ENCODE measurements around the gene MYH15.

Gene MYH15

GRCh38 chr3:108412121-108412750 lies 98.2 kb downstream of the MYH15 start:
- no peak for DNase-seq (ENCODE audit: low read depth)

- no peak for DNase-seq (ENCODE audit: low read depth)
These were observed 99.8 kb downstream of the MYH15 start for GRCh38 chr3:108410531-108410984.

- no peak for DNase-seq (ENCODE audit: low read depth)
These were observed 100.6 kb downstream of the MYH15 start for GRCh38 chr3:108409800-108410178.

DNA sequence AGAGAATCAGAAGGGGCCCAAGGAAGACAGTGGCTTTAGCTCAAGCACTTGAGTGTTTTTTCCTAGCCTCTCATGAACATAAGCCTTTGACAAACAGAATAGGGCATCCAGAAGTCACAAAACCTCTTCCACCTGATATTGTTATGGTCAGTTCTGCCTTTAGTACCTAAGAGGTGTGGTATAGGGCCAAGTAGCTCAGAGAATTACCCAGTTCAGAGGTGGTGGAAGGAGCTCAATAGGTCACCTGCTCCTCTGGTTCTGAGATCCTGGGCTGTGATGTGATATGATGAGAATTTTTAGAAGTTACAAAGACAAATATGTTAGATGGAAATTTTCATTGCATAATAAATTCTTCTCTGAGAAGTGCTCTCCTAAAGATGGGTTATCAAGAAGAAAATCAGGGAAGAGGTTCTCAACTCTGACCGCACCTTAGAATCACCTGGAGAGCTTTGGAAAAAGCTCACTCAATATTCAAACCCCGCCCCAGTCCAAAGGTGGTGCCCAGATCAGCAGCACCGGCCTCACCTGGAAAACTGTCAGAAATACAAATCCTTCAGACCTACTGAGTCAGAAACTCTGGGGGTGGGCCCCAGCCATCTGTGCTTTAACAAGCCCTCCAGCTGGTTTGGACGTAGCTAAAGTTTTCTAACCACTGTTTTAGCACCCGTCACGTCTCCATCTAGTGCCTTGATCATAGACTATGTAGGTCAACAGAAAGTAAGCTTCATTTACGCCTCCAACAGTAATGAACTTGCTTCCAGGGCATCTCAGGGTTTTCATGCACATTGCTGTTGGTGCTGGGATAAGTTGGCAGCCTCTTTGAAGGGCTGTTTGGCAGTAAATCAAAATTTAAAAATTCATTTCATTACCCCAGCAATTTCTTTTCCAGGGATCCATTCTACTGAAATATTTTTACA lies 101.3 kb downstream of the MYH15 start:
- no peak for DNase-seq (ENCODE audit: low read depth)

GRCh38 chr3:108407886-108408285 lies 102.5 kb downstream of the MYH15 start:
- no peak for DNase-seq (ENCODE audit: low read depth)

DNA sequence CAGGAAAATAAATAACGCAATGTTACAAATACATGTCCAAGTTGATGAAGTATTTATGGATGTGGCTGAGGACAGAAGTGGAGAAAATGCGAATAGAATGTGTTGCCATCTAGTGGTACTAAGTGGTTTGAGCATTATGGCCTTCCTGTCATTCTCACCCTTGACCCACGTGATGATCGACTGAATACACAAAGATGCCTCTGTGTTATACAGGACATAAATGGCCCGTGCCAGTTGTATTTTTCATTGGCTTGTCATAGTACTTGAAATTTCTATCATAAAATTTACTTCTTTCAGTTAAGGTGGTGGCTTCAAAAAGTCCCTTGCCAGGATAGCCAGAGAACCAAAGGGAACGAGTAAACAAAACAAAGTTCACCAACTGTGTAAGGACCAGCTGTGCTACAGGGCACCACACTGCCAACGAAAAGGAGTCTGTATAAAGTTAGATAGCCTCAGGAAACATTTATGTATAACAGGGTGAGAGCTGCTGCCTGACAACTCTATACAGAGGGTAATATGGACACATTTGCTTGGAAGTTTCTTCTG lies 103.7 kb downstream of the MYH15 start:
- no peak for DNase-seq (ENCODE audit: low read depth)

GRCh38 chr3:108406063-108406660 lies 104.2 kb downstream of the MYH15 start:
- no peak for DNase-seq (ENCODE audit: low read depth)

- DNase-seq (ENCODE audit: low read depth), result no peak
These were observed 106.0 kb downstream of the MYH15 start for GRCh38 chr3:108404368-108404767.

GRCh38 chr3:108403686-108404345 lies 106.6 kb downstream of the MYH15 start:
- DNase-seq (ENCODE audit: low read depth), result no peak

DNA sequence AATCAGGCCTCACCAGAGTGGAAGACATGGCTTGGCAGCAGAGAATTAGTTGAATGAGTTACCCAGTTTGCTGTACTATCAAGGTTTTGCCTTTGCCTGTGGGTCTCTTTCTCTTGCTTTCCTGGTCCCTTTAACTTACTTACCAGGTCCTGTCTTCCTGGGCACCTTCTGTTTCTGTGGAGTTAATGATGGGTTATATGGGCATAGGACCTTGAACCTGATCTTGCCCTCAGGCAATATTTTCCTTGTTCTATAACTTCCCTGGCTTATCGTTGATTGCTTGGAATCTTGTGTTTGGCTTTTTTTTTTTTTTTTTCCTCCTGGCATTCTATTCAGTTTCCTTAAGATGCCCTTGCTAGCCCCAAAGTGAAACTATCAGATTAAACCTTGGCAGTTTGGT lies 107.2 kb downstream of the MYH15 start:
- DNase-seq (ENCODE audit: low read depth), result no peak

- DNase-seq (ENCODE audit: low read depth), result no peak
These were observed 108.6 kb downstream of the MYH15 start for GRCh38 chr3:108401836-108402235.

- no peak for DNase-seq (ENCODE audit: low read depth)
These were observed 111.9 kb downstream of the MYH15 start for GRCh38 chr3:108398510-108398909.

GRCh38 chr3:108396336-108396735 lies 114.1 kb downstream of the MYH15 start:
- no peak for DNase-seq (ENCODE audit: low read depth)

DNA sequence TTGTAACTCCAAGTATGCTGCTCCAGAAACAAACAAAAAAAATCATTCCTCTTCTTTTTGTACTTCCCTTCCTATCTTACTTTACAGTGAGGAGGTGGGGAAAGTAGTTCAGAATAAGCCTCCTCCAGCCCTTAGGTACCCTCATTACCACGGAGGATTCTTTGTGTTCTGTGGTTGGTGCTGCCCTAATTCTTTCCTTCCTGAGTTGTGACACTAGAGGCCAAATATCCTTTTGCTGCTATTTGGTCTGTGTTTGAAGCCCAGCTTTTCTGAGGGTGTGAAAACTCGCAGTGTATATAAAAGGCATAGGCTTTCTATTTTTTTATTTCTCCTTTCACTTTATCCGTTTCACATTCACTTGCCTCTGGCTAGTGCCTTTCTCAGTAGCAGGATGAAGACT lies 115.8 kb downstream of the MYH15 start:
- DNase-seq (ENCODE audit: low read depth), result no peak

GRCh38 chr3:108394016-108394415 lies 116.4 kb downstream of the MYH15 start:
- no peak for DNase-seq (ENCODE audit: low read depth)

- DNase-seq (ENCODE audit: low read depth), result no peak
These were observed 117.1 kb downstream of the MYH15 start for GRCh38 chr3:108393128-108393900.

GRCh38 chr3:108391917-108392593 lies 118.3 kb downstream of the MYH15 start:
- DNase-seq (ENCODE audit: low read depth), result no peak

DNA sequence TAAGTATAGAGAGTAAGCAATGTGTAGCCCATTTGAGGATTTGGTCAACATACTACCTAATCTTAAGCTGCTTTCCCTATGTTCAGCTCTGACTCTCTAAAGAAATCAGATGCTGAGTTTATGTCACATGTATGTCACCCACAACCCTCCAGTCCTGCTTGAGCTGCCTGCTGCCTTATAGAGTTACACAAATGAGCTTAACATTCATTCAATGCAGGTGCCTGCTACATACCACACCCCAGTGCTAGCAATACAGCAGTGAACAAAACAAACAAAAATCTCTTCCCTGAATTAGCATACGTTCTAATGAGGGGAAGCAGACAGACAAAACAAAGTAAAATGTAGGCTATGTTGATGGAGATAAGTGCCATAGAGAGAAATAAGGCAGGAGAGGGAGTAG lies 121.0 kb downstream of the MYH15 start:
- no peak for DNase-seq (ENCODE audit: low read depth)

DNA sequence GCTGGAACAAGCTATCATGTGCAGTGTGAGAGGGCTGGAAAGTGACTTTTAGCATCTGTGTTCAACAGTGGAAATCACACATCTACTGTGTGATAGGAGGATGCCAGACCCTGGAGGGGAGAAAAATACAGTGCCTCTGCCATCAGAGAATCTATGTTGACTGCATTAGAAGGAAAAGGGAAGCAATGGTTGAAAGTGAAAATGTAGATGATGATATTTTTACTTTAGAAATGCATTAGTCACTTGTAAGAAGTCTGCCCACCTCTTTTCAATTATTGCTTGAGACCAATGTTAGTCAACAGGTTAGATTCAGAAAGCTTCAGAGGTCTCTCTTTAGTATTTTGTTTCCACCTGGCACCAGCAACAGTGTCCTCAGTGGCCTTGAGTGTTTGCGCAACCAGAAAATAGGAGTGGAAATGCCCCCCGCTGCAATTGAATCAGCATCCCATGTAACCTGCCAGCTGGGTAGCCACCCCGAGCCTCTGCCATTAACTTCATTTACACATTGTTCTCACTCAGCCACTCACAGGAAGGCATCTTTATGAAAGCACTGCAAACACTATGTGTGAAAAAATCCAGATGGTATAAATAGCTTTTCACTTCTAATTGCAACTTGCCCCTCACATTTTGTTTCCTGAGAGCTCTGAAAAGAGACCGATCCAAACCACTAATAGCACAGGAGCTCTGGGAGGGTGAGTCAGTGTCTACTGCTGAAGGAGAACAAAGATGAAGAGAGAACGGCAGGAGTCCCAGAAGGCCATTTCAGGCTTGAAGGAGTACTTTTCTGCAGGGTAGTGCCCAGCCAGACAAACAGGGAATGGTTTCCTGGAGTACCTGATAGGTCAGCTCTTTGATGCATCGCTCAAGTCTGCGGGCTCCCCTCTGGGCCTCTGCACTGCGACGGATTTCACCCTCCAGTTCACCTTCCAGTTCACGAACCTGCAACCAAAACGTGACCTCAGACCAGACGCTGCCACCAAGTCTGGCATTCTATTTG lies 122.0 kb downstream of the MYH15 start:
- no peak for DNase-seq (ENCODE audit: low read depth)

DNA sequence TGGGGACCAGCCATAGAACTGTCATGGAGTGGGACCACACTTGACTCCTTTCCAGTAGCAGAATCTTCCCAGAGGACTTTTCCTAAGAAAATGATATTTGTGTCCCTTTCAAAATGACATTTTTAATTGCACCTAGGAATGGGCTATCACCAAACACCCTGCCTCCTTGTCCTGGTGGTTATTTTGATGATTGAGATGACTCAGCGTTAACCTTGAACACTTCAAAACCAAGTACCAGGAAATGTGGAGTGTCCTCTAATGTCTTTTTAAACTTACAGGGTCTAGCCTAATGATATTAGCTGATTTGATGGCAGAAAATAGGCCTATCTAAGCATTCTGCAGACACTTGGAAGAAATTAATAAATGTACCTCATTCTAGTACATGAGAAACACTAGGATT lies 123.3 kb downstream of the MYH15 start:
- no peak for DNase-seq (ENCODE audit: low read depth)

Measured in HS-27A (cell line).